NCI-H1694 treated with DMSO at 0.1 percent for 48 hours (cell line): ENCODE data around the gene UBE2F.
"Not testable (repeated sequence)": the region's sequence is repeated elsewhere in the genome, so short reads cannot be mapped to it uniquely, and the experiment has no call there.

ENCODE experiments used
- DNase-seq: peaks from one replicate; lab custom pipeline; 2025; lab: John Stamatoyannopoulos, UW

UBE2F gene

GRCh38 chr2:237979331-237979730, 12.5 kb downstream of the UBE2F start:
- DNase-seq: no peak

GRCh38 chr2:237980087-237980486, 13.3 kb downstream of the UBE2F start:
- DNase-seq: no peak

GRCh38 chr2:237980751-237981150, 13.9 kb downstream of the UBE2F start:
- DNase-seq: no peak

- DNase-seq: not testable (repeated sequence)
Observed at GRCh38 chr2:237981621-237982020, 14.8 kb downstream of the UBE2F start.

- no peak for DNase-seq
Observed at GRCh38 chr2:237982039-237982725, 15.4 kb downstream of the UBE2F start.

- no peak for DNase-seq
Observed at GRCh38 chr2:237983922-237984321, 17.1 kb downstream of the UBE2F start.

- no peak for DNase-seq
Observed at GRCh38 chr2:237987268-237987667, 20.5 kb downstream of the UBE2F start.

- DNase-seq: no peak
Observed at GRCh38 chr2:237993701-237994100, 26.9 kb downstream of the UBE2F start.

- DNase-seq: no peak
Observed at GRCh38 chr2:237995036-237995435, 28.2 kb downstream of the UBE2F start.

GRCh38 chr2:237996021-237996593, 29.3 kb downstream of the UBE2F start:
- DNase-seq: no peak

GRCh38 chr2:237997521-237997920, 30.7 kb downstream of the UBE2F start:
- DNase-seq: no peak

GRCh38 chr2:237998530-237998929, 31.7 kb downstream of the UBE2F start:
- no peak for DNase-seq

GRCh38 chr2:238003234-238004031, 36.6 kb downstream of the UBE2F start:
- DNase-seq: no peak

- DNase-seq: no peak
Observed at GRCh38 chr2:238004077-238004830, 37.4 kb downstream of the UBE2F start.

- no peak for DNase-seq
Observed at GRCh38 chr2:238005528-238005927, 38.7 kb downstream of the UBE2F start.

GRCh38 chr2:238006510-238006909, 39.7 kb downstream of the UBE2F start:
- no peak for DNase-seq

GRCh38 chr2:238007924-238008323, 41.1 kb downstream of the UBE2F start:
- no peak for DNase-seq

- no peak for DNase-seq
Observed at GRCh38 chr2:238009563-238009962, 42.7 kb downstream of the UBE2F start.

GRCh38 chr2:238010572-238010971, 43.8 kb downstream of the UBE2F start:
- no peak for DNase-seq

- DNase-seq: no peak
Observed at GRCh38 chr2:238013806-238014205, 47.0 kb downstream of the UBE2F start.

- DNase-seq: no peak
Observed at GRCh38 chr2:238015705-238016104, 48.9 kb downstream of the UBE2F start.

GRCh38 chr2:238016526-238016925, 49.7 kb downstream of the UBE2F start:
- no peak for DNase-seq
